Midbrain (tissue), 1 donor: ENCODE results near the gene PDAP1.
"Not testable (repeated sequence)": the region's sequence is repeated elsewhere in the genome, so short reads cannot be mapped to it uniquely, and the experiment has no call there.

Source experiments
- DNase-seq: peaks from one replicate; lab custom pipeline; 2025; lab: John Stamatoyannopoulos, UW

PDAP1 gene

DNA sequence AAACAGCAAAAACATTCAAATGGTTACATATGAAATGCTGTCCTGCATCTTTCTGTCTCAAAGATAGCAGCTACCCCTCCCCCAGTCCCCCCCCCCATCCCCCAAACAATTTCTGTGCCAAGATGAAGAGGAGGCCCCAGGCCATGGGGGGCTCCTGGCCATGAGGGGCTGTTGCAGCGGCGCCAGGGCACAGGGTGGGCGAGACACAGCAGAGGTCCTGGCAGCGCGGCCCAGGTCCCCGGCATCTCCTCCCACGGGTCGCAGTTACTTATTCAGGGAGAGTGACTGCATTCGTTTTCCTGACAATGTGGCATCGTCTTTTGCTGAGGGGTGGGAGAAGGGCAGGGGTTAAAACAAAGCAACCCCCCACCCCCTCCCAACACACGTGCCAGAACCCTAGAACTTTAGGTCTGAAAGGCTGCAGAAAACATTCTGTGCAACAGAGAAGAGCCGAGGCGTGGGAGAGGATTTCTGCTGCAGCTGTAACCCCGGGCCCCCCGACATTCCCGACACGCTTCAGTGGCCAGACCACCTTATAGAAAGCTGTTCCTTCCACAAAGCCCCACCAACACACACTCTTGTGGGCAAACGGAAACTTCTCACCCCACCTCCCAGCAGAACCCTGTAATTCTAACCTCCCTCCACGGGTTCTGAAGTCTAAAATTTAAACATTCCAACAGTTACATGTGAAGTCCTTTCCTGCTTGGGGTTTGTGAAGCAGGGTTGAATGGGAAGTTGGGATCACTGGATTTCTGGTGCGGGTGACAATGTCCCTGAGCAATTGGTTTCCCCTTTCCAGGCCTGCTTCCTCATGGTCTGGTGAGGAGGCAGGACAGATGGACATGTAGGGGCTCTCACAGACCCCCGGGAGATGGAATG lies 11.7 kb downstream of the PDAP1 start:
- DNase-seq: no peak

DNA sequence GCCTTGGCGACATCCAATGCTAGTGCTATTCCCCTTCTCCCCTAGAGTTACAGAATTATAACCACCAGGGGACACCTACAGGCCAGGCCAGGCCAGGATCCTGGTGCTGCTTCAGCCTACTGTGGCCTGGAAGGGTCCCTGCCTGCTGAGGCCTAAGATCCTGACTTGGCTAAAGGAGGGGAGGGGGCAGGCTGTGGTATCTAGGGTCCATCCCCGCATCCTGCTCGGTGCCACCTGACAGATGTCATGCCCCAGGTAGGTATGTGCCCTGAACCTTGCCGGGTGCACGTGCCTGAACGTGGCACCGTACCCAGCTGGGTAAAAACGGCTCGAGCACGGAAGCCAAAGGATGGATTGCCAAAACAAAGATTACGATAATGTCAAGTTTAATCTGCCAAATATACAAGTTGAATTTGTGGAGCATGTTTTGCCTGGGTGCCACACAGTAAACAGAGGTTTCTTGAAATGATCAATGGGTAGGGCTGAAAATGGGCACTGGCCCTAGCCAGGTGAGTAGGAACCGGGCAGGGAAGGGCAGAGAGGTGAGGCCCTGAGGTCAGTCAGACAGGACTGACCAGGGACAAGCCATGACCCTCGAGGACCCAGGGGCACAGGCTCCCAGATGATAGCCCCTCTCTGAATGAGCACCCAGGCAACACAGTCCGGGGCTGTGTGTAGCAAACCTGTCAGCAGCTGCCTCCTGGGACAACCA lies 12.6 kb downstream of the PDAP1 start:
- no peak for DNase-seq

DNA sequence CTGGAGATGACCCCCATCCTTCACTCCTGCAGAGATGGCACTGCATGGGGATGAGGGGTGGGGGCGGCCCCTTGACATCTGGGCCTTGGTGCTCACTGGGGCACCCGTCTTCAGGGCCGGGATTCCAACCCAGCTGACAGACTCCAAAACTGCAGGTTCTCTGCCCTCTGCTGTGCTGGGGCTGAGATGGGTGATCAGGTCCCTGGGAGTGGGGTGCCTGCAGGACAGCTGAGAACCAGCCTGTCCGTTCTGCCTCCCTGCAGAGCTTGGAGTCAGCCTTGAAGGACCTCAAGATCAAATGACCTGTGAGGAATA lies 14.3 kb downstream of the PDAP1 start:
- no peak for DNase-seq

DNA sequence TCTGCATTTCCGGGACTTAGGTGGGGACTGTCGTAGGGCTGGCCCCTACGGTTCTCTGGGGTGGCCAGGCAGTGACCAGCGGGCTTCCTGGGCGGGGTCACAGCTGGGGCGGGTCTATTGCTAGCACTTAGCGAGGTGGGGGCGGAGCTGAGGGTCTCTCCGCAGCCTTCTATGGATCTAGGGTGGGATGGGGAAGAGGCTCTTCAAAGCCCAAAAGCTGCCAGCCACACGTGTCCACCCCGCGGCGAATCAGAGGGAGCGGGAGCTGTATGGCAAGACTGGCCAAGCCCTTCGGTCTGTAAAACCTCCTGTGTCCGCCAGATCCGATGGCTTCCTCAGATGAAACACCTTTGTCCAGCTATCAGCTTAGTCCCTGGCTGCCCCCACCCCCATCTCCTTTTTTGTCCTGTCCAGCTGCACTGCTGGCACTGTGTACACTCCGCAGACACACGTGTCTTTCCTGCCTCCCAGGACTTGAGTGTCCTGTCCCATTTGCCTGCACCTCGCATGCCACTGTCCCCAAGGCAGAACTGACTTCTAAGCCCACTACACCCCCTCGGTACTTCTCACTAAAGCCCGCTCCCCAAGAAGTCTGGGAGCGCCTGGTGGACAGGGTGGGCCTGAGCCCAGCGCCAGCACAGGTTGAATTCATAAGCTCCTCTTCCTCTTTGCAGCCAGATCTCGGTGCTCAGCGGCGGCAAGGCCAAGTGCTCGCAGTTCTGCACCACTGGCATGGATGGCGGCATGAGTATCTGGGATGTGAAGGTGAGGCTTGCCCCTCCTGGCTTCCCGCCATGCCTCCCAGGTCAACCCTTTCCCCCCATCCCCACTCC lies 14.8 kb downstream of the PDAP1 start:
- DNase-seq: no peak

DNA sequence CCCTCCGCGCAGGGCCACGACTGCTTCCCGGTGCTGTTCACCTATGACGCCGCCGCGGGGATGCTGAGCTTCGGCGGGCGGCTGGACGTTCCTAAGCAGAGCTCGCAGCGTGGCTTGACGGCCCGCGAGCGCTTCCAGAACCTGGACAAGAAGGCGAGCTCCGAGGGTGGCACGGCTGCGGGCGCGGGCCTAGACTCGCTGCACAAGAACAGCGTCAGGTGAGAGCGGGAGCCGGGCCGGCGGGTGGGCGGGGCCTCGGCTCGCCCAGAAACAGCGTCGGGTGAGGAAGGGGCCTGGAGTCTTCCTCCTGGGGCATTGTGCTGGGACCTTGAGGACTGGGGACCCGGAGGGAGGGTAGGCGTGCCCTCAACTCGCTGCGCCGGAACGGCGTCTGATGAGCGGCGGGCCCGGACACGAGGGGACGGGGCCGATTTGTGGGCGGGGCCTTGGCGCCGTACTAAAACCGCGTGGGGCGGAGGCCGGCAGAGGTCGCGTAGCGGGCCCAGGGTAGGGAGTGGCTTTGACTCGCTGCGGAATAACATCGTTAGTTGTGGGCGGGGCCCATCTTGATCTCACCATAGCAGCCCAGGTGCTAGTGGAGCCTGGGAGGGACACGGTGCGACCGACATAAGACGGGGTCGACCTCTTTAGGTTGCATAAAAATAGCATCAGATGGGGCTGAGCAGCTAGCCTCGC lies 15.6 kb downstream of the PDAP1 start:
- DNase-seq: no peak

DNA sequence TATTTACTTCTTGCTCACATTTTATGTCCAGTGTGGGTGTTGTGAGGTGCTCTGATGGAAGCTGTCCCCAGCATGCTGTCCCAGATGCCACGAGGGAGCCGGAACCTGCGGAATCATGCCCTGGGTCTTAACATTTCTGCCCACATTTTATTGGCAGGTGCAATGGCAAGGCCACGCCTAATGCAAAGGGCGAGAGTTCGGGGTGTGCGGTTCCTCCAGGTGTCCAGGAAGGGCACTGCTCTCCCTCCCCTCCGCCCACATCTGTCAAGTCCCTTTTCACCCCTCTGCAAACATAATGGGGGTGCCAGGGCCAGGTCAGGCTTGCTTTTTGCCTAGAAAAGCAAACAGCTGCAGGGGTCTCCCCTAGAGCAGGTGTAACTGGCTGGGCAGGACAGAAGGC lies 16.4 kb downstream of the PDAP1 start:
- no peak for DNase-seq

DNA sequence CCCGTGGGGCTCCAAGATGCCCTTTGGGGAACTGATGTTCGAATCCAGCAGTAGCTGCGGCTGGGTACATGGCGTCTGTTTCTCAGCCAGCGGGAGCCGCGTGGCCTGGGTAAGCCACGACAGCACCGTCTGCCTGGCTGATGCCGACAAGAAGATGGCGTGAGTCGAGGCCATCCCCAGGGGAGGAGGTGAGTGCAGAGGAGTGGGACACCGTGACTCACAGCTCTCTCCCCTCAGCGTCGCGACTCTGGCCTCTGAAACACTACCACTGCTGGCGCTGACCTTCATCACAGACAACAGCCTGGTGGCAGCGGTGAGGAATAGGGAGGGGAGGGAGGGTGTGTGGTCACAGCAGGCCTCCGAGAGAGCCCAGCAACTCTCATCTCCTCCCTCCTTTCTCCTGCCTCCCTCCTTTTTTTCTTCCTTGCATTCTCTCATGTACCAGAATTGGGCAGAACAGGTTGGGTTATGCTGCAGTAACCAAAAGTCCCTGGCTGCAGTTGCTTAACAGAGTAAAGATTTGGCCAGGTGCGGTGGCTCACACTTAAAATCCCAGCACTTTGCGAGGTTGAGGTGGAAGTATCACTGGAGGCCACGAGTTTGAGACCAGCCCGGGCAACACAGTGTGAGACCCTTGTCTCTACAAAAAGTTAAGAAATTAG lies 17.3 kb downstream of the PDAP1 start:
- DNase-seq: no peak

DNA sequence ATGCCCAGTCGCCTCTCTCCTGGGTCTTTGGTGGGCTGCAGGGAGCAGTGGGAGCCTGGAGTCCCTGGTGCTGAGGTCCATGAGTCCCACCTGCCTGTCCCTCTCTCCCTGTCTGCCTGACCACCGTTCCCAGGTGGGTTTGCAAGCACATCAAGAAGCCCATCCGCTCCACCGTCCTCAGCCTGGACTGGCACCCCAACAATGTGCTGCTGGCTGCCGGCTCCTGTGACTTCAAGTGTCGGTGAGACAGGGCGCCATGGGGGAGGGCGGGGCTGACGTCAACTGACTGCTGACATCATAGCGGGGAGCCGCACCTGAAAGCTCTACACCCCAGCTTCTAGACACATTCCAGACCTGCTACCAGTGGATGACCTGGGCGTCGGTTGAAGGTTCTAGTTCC lies 18.6 kb downstream of the PDAP1 start:
- DNase-seq: no peak

DNA sequence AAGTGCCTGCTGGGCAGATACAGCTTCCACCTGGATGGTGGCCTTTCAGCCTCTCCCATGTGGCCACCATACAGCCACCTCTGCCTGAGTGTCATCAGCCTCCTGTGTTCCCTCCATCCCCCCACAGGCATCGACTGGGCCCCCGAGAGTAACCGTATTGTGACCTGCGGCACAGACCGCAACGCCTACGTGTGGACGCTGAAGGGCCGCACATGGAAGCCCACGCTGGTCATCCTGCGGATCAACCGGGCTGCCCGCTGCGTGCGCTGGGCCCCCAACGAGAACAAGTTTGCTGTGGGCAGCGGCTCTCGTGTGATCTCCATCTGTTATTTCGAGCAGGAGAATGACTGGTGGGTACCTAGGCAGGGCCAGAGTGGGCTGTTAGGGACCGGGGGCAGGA lies 20.5 kb downstream of the PDAP1 start:
- DNase-seq: no peak

DNA sequence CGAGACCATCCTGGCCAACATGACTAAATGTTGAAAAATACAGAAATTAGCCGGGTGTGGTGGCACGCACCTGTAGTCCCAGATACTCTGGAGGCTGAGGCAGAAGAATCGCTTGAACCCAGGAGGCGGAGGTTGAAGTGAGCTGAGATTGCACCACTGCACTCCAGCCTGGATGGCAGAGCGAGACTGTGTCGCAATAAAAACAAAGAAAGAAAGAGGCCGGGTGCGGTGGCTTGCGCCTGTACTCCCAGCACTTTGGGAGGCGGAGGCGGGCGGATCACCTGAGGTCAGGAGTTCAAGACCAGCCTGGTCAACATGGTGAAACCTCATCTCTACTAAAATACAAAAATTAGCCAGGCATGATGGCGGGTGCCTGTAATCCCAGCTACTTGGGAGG lies 21.2 kb downstream of the PDAP1 start:
- not testable (repeated sequence) for DNase-seq

DNA sequence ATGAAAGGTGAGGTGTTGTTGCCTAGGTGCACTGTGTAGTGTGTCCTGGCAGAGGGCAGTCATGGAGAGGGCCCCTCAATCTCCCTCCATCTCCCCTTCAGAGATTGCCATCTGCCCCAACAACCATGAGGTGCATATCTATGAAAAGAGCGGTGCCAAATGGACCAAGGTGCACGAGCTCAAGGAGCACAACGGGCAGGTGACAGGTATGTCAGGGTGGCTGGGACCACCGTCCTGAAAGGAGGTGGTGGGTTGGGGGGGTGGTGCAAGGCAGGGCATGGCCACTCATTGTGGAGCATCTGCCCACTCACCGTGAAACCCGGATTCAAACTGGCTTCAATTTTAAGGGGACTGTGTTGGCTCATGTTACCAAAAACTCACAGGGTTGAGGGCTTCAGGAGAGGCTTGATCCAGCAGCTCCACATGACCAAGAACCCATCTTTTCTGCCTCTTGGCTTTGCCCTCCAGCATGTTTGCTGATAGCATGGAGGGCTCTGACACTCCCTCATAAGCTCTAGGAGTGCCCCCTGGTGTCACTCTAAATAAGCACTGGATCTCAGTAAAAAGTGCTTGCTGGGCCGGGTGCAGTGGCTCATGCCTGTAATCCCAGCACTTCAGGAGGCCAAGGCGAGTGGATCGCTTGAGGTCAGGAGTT lies 21.7 kb downstream of the PDAP1 start:
- no peak for DNase-seq

DNA sequence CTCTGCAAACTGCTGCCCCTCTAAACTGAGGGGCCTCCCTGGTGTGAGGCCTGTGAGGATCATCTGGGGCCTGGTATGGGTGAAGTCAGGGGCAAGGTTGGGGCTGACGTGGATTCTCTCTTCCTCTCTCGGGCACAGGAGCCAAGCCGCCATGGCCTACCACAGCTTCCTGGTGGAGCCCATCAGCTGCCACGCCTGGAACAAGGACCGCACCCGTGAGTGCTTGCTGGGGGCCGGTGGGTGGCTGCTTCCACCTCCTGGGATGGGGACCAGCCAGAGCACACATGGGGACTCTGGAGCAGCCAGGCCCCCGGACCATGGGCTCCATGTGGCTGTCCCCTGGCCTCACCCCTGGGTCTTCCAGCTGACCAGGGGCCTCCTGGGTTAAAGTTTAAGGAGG lies 22.8 kb downstream of the PDAP1 start:
- DNase-seq: no peak

DNA sequence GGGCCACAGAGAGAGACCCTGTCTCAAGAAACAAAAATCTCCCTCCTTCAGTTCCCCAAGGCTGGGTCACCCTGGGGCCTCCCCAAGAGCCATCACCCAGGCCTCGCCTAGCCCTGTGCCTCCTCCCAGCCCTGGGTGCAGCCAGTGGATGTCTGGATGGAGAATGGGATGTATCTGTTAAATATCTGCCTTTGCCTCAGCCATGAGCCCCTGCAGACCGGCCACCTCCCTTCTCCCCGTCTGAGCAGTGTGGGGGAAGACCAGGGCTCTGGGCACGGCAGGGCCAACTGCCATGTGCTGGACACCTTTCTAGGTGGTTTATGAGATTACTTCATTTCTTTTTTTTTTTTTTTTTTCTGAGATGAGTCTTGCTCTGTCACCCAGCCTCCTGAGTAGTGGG lies 23.9 kb downstream of the PDAP1 start:
- no peak for DNase-seq

DNA sequence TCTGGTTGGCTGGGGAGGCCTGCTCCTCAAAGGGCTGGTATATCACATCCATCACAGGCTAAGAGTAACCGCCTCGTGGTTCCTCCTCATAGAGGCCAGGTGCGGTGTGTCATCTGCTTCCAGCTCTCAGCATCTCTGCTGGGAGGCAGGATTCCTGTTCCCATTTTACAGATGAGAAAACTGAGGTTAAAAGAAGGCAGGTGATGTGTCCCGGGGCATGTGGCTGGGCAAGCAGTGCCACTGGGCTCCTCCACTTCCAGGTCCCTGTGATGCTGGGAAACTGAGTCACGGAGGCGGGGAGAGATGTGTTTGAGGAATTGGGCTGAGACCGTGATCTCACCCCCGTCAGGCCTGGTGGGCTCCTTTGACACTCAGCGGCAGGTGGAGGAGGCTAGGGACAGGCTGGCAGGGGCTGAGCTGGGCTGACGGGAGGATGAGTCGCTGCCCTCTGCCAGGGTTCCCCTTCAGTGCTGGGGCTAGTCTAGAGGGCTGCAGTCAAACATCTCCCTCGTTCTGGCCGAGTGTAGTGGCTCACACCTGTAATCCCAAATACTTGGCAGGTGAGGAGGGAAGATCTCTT lies 24.5 kb downstream of the PDAP1 start:
- no peak for DNase-seq

DNA sequence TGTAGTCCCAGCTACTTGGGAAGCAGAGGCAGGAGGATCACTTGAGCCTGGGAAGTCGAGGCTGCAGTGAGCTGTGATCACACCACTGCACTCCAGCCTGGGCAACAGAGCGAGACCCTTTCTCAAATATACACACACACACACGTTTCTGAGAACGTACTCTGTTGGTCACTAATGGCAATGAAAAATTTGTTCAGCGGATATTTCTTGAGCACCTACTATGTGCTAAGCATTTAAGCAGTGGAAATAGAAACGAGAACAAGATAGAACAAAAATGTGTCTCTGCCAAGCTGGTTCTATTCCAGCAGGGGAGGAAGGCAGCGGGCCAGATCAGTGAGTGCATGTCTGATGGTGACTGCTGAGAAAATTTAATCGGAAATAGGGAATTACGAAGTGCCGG lies 25.2 kb downstream of the PDAP1 start:
- no peak for DNase-seq

DNA sequence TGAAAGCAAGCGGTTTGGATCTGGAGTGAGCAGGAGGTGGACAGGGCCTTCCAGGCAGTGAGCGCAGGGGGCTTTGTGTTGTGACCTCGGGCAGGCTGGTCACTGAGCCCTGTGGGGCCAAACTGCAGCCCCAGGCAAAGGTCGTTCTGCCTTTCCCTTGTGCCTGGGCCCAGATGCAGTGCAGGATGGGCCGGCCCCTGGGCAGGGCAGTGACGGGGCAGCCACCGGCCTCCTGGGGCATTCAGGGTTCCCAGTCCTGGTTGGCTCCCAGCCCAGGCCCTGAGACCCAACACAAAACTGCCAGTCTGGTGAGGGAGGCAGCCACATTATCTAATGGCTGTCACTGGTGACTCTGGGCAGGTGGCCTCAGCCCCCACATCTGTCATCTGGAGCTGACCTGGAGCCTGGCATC lies 26.7 kb downstream of the PDAP1 start:
- DNase-seq: no peak

DNA sequence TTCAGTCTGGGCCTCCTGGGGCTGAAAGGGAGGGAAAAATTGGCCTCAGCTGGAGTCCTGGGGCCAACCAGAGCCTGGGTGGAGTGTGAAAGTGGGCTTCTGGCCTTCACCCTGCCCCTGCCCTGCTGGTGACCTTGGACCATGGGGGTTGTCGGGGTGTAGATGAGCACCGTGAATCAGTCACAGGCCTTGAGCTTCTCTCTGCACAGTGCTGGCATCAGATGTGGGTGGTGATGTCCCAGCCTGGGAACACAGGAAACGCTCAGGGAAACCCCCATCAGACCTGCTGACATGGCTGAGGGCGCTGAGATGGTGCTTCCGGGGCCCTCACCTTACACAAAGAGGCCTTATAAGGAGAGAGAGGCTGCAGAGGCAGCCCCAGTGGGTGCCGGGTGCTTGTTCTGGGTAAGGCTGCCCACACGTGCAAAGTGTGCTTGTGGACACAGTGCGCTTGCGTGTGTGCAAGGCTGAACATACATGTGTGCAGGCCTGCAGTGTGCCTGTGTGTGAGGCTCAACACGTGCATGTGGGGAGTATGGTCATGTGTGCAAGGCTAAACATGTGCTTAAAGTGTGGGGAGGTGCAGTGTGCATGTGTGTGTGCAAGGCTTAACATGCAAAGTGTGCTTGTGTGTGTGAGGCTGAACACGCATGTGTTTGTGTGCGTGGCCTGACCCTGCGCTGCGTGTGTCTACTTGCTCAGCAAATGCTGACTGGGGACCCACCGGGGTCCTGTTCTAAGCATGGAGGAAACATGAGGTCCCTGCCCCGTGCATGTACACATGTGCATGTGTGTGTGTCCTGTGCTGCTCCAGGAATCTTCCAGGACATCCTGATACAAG lies 27.4 kb downstream of the PDAP1 start:
- no peak for DNase-seq

DNA sequence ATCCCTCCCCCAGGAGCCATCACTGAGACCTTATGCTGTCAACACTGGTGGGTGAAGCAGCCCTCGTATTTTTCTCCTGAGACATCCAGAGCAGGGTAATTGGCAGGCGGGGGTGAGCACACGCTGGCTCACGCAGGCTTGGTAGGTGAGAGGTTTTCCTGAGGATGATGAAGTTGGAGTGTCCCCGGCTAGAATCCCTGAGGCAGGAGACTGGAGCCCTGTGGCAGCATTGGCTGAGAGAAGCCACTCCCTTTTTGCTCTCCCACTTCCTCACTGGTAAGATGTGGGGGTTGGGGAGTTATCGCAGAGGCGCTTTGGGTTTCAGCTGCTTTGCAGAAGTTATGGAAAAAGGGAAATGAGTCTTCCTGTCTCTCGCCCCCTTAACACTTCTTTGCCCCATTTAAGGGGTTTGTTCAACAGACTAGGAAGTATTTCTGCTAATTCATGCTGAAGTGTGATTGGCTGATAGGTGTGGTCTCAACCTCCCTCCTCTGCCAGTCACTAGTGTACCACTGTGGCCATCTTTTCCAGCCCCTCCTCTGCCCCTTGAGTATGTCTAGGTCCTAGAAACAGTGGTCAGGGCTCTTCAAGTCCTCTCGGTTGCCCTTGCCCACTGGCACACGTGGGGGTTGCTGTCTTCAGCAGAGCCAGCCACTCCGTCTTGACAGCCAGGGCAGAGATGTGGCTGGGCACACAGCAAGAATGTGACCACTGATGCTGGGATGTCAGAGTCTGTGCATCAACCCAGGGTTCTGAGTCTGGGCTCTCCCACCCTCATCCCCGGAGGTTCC lies 28.2 kb downstream of the PDAP1 start:
- peak; percentile 29 for DNase-seq

DNA sequence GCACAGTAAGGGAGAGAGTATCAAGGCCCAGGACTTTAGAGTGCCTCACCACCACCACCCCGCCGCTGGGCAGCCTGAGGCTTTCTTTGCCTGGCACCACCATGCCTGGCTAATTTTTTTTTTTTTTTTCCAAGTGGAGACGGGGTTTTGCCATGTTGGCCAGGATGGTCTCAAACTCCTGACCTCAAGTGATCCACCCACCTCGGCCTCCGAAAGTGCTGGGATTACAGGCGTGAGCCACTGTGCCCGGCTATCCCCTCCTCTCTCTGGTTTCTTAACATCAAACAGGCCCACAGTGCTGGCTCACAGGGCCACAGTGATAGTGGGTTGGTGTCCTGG lies 28.7 kb downstream of the PDAP1 start:
- not testable (repeated sequence) for DNase-seq
